GF-D8 (cell line): ENCODE results near the gene AKT1S1.

Source experiments
- DNase-seq: peaks from one replicate; lab custom pipeline; 2025; lab: John Stamatoyannopoulos, UW

The AKT1S1 gene

GRCh38 chr19:49882643-49883042 is 5.5 kb upstream of the AKT1S1 start:
- no peak for DNase-seq

- DNase-seq = no peak
Measured at GRCh38 chr19:49881672-49882394, 4.7 kb upstream of the AKT1S1 start.

- no peak for DNase-seq
Measured at GRCh38 chr19:49881186-49881585, 4.0 kb upstream of the AKT1S1 start.

GRCh38 chr19:49880162-49880869 is 3.2 kb upstream of the AKT1S1 start:
- no peak for DNase-seq

- DNase-seq = no peak
Measured at GRCh38 chr19:49879243-49879963, 2.2 kb upstream of the AKT1S1 start.

GRCh38 chr19:49878744-49879070 is 1.6 kb upstream of the AKT1S1 start:
- no peak for DNase-seq

- DNase-seq = peak; percentile 81
Measured at GRCh38 chr19:49877879-49878743, 956 bp upstream of the AKT1S1 start.

- peak; percentile 95 for DNase-seq
Measured at GRCh38 chr19:49876422-49877019, 634 bp downstream of the AKT1S1 start.

GRCh38 chr19:49875857-49876421 is 1.2 kb downstream of the AKT1S1 start:
- no peak for DNase-seq

GRCh38 chr19:49875177-49875576 is 2.0 kb downstream of the AKT1S1 start:
- no peak for DNase-seq

GRCh38 chr19:49874503-49875157 is 2.5 kb downstream of the AKT1S1 start:
- DNase-seq = no peak

- DNase-seq = no peak
Measured at GRCh38 chr19:49873834-49874233, 3.3 kb downstream of the AKT1S1 start.

GRCh38 chr19:49873129-49873521 is 4.0 kb downstream of the AKT1S1 start:
- no peak for DNase-seq

GRCh38 chr19:49872245-49873128 is 4.7 kb downstream of the AKT1S1 start:
- DNase-seq = no peak

- no peak for DNase-seq
Measured at GRCh38 chr19:49871349-49871985, 5.7 kb downstream of the AKT1S1 start.

GRCh38 chr19:49870309-49870901 is 6.8 kb downstream of the AKT1S1 start:
- DNase-seq = no peak

GRCh38 chr19:49869484-49870308 is 7.5 kb downstream of the AKT1S1 start:
- DNase-seq = peak; percentile 99

- no peak for DNase-seq
Measured at GRCh38 chr19:49869009-49869483, 8.1 kb downstream of the AKT1S1 start.
